Measurements from ENCODE around the gene NXT1.

The NXT1 gene

DNA sequence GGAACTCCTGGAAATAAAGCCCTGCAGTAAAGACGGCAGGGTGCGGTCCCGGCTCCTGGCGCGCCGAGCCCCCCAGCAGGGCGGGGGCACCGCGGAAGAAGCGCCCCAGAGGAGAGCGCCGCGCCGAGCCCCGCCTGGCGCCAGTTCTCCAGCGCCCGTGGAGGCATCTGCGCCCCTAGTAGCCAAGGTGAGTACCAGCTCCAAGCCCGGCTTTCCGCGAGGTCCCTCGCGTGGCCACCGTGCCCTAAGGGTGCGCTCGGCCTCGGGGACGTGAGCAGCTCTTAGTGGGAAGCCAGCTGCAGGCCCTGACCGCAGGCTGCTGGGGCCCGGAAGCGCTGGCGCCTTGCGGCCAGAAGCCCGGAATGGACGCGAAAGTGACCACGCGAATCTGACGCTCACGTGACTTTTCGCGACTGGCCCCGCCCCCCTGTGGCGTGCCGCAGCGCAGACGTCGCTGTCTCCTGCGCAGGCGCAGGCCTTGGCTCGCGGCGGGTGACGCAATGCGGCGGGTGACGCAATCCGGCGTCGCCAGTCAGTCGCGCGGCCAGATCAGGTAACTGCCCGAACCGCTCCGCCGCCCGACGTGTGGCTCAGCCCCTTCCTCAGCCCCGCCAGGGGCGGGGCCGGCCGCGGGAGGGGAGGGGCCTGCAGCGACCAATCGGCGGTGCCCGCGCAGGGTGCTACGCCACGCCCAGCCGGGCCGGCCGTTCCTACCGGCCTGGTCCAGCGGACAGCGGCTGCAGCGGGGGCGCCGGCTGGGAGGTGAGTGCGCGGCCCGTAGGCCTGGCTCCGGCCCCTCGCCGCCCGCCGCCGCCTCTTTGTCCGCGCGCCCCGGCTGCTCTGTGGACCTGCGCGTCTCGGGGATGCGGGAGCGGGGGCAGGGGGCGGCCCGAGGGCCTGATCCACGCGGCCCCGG lies 11.1 kb downstream of the NXT1 start, which contains the start of gene GZF1:
Gene GZF1, plus strand, starts transcription at position 707 of the 916 bp plus-strand sequence. CDS start 2,202 bp downstream, outside the sequence.
- DNase-seq = peak; percentile 99

DNA sequence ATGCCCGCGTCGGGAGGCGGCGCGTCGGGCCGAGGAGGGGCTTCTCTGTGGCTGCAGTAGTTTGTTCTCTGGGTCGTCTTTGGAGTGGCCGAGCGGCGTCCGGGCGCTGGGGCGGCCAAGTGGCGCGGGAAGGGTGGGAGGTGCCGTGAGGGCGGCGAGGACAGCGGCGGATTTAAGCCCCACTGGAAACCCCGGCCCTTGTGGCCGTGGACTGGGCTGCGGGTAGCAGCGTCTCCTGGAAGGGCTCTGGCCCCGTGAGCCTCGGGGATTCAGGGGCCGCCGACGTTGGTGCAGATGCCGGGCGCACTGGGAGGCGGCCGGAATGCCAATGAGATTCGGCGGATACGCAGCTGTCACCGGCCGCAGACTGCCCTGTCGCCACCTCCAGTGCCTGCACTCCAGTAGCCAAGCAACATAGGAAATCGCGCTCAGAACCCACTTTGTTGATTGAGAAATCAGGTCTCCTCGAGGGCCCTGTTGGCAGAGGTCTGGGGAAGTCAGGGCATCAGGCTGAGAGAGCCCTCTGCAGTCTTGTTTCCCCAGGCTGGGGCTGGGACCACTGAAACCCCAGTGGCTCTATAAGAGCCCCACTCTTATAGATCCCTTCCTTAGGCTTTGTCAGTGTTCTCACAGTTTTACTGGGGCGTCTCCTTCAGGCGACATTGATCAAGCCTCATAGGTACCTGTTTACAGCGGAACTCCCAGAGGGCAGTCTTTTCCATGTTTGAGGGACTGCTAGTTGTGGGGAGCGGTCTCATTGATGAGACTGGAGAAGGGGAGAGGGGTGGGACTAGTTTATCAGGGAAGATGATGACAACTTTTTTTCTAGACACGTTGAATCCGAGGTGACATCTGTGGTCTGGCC lies 12.0 kb downstream of the NXT1 start:
- DNase-seq = peak; percentile 44

DNA sequence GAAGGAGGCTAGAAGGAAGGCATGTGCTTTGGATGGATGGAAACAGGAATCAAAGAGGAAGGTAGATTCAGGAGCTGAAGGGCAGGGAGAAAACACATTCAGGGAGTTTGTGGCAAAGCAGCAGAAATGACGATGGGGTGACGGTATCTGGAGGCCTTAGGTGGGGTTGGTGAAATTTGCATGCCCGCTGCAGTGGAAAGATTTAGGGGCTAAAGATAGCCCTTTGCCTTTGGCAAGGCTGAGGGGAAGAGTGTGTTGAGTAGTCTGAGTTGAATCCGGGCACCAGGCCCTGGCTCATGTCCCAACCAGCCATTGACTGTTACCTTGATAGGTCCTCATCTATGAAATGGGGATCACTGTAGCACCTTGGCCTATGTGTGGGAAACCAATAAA lies 12.7 kb downstream of the NXT1 start:
- DNase-seq = no peak

DNA sequence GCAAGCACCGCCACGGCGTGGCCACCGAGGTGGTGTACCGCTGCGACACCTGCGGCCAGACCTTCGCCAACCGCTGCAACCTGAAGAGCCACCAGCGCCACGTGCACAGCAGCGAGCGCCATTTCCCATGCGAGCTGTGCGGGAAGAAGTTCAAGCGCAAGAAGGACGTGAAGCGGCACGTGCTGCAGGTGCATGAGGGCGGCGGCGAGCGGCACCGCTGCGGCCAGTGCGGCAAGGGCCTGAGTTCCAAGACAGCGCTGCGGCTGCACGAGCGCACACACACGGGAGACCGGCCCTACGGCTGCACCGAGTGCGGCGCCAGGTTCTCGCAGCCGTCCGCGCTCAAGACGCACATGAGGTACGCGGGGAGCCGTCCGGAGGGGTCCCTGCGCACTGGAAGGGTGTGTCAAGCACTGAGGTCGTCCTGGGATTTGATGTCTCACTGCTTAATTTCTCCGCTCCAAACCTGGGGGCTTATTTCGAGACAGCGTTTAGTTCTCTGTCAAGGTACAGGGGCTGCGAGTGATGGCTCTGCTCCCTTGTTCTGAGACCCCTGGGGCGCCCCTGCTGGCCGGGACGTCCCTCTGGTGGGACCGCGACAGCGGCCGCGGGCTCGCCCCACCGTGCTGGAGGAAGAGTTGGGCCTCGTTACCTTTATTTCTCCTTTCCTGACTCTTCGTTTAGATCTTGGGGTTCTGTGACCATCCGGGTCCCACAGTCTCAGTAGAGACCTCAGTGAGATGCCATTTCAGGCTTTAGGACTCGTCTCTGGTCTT lies 15.0 kb downstream of the NXT1 start:
- DNase-seq = no peak

GRCh38 chr20:23366384-23366783 lies 15.8 kb downstream of the NXT1 start:
- DNase-seq = no peak

DNA sequence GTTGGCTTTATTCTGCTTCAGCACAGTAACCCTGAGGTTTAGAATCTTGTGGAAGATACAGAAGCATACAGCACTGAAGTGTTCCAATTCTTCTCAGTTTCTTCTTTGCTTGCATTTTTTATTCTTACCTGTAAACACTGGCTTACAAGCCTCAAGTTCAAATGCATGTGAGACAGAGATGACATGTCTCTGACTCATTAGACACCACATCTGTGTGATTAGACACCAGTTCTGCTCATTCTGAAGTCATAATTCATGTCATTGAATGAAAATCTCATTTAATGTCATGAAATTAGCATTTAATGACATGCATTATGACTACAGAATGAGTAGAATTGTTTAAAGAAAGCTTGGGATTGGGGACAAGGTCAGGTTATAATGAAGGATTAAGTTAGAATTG lies 17.2 kb downstream of the NXT1 start:
- no peak for DNase-seq

DNA sequence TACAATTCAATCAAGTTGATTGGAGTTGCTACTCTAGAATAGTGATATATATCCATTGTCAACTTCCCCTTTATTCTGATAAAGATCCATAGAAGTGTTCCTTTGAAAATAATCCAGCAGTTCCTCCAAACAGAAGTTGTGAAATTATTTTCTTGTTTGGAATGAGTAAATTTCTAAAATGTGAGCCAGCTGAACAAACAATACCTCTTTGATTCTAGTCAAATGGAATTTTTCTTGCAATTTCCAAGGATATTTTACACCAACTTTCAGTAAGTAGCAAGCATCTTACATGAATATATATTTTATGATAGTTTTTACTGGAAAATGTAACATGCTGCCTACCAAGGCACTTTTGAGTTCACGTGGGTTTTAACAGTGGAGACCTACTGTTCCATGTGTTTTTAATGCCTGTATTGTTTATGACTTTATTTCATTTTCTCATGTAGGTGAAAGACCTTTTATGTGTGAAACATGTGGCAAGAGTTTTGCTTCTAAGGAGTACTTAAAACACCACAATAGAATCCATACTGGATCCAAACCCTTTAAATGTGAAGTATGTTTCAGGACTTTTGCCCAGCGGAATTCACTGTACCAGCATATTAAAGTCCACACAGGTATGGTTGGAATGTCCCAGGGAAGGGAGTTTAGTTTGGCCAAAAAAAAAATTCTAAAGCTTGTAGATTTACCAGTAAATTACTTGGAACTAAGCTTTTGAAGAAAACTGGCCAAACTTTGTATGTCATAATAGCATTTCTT lies 17.9 kb downstream of the NXT1 start:
- no peak for DNase-seq

GRCh38 chr20:23369072-23369823 lies 18.7 kb downstream of the NXT1 start:
- no peak for DNase-seq

- no peak for DNase-seq
These were observed 19.7 kb downstream of the NXT1 start for GRCh38 chr20:23370274-23370673.

- DNase-seq = no peak
These were observed 20.3 kb downstream of the NXT1 start for GRCh38 chr20:23370873-23371272.

- no peak for DNase-seq
These were observed 20.9 kb downstream of the NXT1 start for GRCh38 chr20:23371496-23371895.

- DNase-seq = no peak
These were observed 23.9 kb downstream of the NXT1 start for GRCh38 chr20:23374441-23374840.

DNA sequence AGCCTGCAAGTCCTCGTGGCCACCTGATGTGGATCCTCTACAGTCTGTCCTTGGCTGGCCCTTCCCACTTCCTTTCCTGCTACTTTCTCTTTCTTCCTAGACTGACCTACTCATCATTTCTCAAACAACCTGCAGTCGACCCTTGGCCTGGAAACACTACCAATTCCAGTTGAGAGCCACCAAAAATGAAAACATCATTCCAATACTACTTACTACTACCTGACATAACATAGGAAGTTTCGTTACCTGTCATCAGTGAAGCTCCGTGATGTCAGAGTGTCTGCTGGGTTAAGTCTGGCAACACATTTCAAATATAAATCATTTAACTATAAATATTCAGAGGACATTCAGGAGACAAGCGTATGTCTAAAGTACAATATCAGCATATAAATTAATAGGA lies 25.2 kb downstream of the NXT1 start:
- no peak for DNase-seq

DNA sequence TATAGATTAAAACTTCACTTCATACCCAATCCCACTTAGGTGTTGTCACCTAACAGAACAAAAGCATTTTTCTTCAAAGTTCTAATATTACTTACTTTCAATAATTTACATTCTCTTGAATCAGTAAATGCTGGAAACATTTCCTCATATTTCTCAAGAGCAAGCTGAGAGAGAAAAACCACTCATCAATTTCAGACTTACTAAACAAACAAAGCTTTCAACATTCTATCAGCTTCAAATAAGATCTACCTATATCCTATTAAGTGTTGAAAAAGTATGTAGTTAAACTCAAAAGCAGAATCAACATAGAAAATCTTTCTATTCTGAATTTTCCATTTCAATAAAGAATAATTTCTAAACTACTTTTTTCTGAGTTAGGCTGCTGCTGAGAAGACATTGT lies 29.2 kb downstream of the NXT1 start:
- no peak for DNase-seq

DNA sequence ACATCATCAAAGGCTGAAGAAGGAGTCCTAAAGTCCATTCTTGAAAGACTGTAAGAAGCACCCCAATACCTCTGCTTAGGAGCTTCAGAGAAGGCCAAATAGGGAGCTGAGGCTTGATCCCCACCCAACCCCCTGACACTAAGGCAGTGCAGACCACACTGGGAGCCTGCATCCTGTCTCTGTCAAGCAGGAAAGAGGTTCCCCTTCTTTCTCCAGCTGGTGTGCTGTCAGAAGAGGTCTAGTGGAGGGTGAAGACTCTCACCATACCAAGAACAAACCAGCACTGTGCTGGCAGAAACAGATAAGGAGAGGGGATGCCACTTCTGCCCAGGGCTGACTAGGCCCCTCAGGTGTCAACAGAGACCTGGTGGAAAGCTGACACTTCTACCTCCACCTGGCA lies 31.3 kb downstream of the NXT1 start:
- no peak for DNase-seq

DNA sequence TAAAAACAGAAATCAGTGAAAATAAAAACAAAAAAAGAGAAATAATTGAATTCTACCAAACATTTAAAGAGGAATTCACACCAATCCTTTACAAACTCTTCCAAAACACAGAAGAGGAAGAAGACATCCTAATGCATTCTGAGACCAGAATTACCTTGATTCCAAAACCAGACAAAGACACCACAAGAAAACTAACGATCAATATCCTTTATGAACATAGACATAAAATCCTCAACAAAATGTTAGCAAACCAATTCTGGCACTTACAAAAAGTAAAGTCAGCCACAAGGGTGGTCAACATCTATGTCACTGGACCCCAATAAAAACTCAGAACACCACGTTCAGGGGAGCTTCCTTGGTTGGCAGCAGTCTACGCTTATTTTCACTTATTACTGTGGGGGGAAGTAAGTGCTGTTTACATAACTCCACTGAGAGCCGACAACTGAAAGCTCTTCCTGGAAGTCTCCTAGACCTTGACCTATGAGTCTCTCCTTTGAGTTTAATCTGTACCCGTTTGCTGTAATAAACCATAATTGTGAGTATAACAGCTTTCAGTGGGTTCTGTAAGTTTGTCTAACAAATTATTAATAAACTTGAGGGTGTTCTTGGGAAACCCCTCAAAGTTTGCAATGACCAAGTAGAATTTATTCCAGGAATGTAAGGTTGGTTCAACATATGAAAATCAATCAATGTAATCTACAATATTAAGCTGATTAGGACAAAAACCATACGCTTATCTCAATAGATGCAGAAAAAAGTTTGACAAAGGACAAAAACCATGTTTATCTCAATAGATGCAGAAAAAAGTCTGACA lies 35.9 kb downstream of the NXT1 start:
- no peak for DNase-seq

DNA sequence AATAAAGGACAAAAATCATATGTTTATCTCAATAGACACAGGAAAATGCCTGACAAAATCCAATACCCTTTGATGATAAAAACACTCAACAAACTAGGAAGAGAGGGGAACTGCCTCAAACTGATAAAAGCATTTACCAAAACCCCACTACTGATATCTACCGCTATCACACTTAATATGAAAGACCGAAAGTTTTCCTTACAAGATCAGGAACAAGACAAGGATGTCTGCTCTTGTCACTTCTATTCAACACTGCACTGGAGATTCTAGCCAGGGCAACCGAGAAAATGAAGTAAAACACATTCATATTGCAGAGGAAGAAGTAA lies 36.5 kb downstream of the NXT1 start:
- no peak for DNase-seq

- no peak for DNase-seq
These were observed 39.6 kb downstream of the NXT1 start for GRCh38 chr20:23390091-23390774.

DNA sequence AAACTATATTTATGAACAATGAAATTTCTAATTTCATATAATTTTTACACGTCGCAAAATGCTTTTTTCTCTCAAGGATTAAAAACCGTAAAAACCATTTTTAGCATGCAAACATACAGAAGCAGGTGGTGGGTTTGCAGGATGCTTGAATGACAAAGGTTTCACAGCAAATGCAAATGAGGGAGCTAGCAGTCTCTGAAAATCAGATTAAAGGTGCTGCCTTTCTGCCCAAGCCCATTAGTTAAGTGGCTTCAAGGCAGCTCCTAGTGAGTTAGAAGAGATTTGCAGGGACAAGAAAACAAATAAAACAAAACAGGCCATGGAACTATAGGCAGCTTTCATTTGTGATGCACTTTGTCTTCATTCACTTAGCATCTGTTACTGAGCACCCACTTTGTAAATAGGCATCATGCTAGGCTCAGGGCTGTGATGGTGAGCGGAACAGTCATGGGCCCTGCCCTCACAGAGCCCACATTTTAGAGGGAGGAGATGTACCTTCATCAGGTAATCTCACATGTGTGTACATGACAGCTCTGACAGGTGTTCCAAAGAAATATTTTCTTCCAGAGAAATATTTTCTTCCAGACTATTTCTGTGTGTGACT lies 41.2 kb downstream of the NXT1 start:
- no peak for DNase-seq
